ENCODE measurements around the gene TMSB10.
"Not testable (repeated sequence)": the region's sequence is repeated elsewhere in the genome, so short reads cannot be mapped to it uniquely, and the experiment has no call there.

The TMSB10 gene

GRCh38 chr2:84901593-84902120 is 3.8 kb upstream of the TMSB10 start:
- DNase-seq (ENCODE audit: low read depth in 1 of 2, low spot score in 1 of 2): no peak

- DNase-seq (ENCODE audit: low read depth in 1 of 2, low spot score in 1 of 2): no peak
These were observed 2.9 kb upstream of the TMSB10 start for GRCh38 chr2:84902526-84902925.

GRCh38 chr2:84904151-84904550 is 1.3 kb upstream of the TMSB10 start:
- DNase-seq (ENCODE audit: low read depth in 1 of 2, low spot score in 1 of 2): no peak

GRCh38 chr2:84904717-84905174 is 710 bp upstream of the TMSB10 start:
- DNase-seq (ENCODE audit: low read depth in 1 of 2, low spot score in 1 of 2): no peak

DNA sequence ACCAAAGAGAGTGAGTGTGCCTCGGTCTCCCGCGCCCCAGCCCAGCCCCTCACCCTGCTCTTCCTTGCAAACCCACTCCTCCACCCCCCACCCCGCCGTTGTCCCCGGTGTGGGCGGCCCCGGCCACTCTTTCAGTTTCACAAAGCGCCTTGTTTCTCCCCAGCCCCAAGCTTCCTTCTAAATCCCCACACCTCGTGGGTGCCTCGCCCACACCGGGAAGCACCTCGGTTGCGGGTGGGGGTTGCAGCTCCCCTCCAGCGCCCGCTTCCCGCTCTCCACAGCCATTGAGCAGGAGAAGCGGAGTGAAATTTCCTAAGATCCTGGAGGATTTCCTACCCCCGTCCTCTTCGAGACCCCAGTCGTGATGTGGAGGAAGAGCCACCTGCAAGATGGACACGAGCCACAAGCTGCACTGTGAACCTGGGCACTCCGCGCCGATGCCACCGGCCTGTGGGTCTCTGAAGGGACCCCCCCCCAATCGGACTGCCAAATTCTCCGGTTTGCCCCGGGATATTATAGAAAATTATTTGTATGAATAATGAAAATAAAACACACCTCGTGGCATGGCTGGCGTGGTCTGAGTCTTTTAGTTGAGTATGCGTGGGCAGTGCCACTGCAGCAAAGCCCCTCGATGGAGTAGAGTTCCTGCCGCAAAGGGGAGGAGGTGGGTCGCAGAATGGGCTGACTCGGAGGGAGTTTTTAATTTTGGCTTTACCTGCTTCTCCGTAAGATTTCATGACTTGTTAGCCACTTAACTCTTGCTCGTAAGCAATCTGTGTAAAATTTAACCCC is 848 bp downstream of the TMSB10 start:
- peak in 1 of 2 donors; percentile 58 for DNase-seq (ENCODE audit: low read depth in 1 of 2, low spot score in 1 of 2)

DNA sequence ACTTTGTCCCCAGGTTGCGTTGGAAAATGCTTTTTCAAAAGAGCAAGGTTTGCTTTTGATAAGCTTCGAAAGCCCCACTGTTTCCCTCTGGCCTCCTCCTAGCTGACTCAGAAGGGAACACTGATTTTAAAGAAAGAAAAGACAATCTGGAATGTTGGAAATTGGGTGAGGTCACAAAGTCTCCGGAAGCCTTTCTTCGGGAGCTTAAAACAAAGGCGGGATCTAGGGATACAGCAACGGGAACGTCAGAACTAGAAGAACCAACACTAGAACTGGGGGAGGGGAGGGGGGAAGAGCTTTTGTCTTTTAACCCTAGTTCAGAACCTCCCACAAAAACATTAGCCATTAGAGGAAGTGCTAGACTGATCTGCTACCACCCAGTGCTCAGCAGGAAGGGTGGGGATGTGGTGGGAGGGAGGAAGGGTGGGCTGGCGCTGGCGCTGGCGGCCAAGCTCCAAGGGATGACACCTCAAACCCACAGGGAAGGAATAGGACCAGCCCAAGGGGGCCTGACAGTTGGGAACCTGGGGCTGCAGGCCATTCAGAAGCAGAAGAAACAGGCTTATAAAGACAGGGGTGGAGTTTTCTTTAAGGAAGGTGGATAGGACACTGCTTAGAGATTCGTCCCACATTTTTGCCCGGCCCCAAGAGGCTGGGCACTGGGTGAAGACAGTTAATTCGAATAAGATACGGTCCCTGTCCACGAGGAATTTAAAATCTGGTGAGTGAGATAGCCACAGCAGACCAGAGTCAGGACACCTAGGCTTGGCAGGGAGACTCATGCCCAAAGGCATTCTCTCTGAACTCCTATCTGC is 1.7 kb downstream of the TMSB10 start:
- peak in 1 of 2 donors; percentile 32 for DNase-seq (ENCODE audit: low read depth in 1 of 2, low spot score in 1 of 2)

GRCh38 chr2:84908948-84909713 is 3.7 kb downstream of the TMSB10 start:
- DNase-seq (ENCODE audit: low read depth in 1 of 2, low spot score in 1 of 2): no peak

GRCh38 chr2:84911135-84911678 is 5.8 kb downstream of the TMSB10 start:
- DNase-seq (ENCODE audit: low read depth in 1 of 2, low spot score in 1 of 2): no peak

- no peak for DNase-seq (ENCODE audit: low read depth in 1 of 2, low spot score in 1 of 2)
These were observed 7.5 kb downstream of the TMSB10 start for GRCh38 chr2:84912984-84913383.

DNA sequence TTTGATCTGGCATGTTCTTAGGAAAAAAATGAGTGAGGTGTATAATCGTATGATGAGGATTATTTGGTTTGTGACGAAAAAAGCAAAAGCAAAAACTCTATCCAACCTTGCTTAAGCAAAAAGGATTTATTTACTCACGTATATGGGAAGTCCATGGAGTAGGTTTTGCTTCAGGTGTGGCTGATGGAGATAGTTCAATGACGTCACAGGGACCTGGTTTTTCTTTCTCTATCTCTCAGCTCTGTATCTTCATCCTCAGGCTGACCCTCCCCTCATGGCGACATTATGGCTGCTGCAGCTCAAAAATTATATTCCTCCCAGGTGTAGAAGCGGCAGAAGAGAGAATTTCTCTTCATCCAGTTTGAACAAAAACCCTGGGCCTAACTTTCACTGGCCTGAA is 8.9 kb downstream of the TMSB10 start:
- DNase-seq (ENCODE audit: low read depth in 1 of 2, low spot score in 1 of 2): no peak

DNA sequence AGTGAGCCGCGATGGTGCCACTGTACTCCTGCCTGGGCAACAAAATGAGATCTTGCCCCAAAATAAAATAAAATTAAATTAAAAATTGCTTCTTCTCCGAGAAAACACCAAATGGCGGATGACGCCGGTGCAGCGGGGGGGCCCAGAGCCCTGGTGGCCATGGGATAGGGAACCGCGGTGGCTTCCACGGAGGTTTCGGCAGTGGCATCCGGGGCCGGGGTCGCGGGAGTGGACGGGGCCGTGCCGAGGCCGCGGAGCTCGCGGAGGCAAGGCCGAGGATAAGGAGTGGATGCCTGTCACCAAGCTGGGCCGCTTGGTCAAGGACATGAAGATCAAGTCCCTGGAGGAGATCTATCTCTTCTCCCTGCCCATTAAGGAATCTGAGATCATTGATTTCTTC is 10.2 kb downstream of the TMSB10 start:
- DNase-seq (ENCODE audit: low read depth in 1 of 2, low spot score in 1 of 2): not testable (repeated sequence)

GRCh38 chr2:84917821-84918220 is 12.4 kb downstream of the TMSB10 start:
- DNase-seq (ENCODE audit: low read depth in 1 of 2, low spot score in 1 of 2): not testable (repeated sequence)

GRCh38 chr2:84918430-84918829 is 13.0 kb downstream of the TMSB10 start:
- no peak for DNase-seq (ENCODE audit: low read depth in 1 of 2, low spot score in 1 of 2)

DNA sequence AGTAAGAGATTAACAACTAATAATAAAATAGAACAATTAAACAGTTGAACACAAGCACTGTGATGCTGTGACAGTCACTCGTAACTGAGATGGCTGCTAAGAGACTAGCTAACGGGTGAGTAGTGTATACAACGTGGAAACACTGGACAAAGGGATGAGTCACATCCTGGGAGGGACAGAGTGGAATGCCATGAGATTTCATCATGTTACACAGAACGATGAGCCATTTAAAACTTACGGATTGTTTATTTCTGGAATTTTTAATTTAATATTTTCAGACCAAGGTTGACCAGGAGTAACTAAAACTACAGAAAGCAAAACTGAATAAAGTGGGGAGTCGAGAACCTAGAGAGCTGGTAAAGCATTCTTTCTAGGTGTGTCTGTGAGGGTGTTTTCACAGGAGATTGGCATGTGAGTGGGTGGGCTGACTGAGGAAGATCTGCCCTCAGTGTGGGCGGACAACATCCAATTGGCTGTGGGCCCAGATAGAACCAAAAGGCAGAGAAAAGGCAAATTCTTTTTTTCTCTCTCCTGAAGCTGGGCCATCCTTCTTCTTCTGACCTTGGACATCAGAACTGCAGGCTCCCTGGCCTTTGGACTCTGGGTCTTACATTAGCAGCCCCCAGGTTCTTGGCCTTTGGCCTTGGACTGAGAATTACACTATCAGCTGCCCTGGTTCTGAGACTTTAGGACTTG is 14.6 kb downstream of the TMSB10 start:
- no peak for DNase-seq (ENCODE audit: low read depth in 1 of 2, low spot score in 1 of 2)

DNA sequence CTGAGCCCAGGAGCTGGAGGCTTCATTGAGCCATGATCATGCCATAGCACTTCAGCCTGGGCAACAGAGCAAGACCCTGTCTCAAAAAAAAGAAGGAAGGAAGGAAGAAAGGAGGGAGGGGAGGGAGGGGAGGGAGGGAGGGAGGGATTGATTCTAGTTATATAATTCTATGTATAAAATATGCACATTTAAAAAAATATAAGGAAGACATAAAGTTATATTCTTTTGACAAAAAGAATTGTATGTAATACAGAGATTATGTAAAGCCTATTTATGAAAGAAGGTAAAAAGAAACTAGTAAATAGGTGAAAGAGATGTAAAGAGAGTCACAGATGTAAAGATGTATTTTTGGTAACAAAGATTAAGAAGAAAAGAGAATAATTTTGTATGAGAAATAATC is 17.6 kb downstream of the TMSB10 start:
- no peak for DNase-seq (ENCODE audit: low read depth in 1 of 2, low spot score in 1 of 2)

DNA sequence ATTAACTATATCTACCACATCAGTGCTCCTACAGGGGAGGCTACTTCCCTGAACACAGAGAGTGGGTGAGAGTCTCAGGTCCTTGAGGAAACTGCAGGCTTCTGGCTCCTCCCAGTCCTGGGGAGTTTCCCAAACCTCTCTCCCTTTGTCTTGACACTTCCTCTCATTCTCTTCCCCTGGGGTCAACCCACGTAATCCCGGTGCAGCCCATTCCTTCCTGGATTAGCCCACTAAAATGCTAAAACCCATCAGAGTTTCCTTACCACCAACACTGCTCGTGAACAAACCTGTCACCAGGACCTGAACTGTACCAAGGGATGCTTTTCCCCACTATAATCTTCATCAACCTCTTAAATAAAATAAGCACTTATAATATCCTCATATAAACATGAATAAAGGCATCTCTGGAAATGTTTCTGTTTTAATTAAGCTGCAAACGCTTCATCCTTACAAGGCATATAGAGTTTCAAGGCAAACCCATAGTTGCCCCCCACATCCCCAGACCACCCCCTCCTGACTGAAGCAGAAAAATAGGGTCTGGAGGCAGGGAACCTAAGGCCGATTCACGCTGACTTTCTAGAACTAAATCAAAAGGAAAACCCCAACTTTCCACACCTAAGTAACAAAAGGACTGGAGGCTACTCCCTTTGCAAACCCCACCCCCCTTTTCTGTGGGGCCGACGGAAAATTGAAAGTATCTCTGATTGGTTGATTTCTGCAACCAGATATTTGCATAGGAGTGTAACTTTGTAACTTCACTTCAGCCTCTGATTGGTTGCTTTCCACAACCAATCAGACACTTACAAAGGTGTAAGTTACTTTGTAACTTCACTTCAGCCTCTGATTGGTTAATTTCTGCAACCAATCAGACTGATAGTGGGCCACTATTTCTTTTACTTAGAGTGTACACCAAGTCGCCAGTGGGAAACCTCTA is 19.0 kb downstream of the TMSB10 start:
- DNase-seq (ENCODE audit: low read depth in 1 of 2, low spot score in 1 of 2): no peak

DNA sequence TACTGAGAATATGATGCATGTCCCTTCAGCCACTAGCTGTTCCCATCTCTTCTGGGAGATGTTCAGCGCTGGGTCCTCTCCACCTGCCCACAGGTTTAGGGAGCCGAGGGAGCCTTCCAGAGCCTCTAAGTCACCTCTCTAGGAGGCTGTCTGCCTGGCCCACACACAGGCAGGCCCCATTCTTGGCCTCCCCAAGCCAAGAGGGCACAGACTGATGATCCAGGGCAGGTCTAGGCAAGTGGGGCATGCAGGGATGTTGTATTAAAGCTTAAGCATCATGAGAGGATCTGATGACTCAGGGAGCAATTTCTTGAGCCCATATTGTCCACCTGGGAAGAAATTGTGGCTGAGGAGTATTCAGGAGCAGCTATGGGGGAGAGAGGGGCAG is 19.9 kb downstream of the TMSB10 start:
- no peak for DNase-seq (ENCODE audit: low read depth in 1 of 2, low spot score in 1 of 2)

DNA sequence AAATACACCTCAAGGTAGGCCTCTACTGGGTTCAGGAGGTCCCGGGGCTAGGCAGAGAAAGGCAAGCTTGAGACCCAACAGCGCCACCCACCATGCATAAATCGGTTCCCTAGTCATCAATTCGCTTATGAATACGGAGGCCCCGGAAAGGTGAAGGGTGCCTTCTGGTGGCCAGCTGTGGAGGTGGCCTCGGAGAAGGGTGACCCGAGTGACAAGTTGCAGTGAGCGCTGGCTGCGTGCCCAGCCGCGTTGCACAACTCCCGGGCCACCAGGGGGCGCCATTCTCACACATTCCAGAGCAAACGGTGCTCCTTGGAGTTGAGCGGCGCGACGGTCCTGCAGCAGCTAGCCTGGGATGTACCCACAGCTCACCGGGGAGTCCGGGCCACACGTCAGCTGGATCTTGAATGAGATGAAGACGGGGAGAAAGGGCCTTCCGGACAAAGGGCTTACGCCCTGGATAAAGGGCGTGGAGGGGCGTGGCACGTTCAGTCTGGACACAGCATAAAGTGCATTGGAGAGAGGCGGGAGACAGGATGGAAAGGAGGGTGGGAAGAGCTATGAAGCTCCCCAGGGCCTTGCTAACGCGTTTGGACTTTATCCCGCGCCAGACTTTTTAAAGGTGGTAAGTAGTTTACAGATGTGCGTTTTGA is 20.4 kb downstream of the TMSB10 start:
- peak; percentile 97 to 99 for DNase-seq (ENCODE audit: low read depth in 1 of 2, low spot score in 1 of 2)

- DNase-seq (ENCODE audit: low read depth in 1 of 2, low spot score in 1 of 2): no peak
These were observed 21.8 kb downstream of the TMSB10 start for GRCh38 chr2:84927275-84927627.

Measured in stimulated activated CD4-positive, alpha-beta T cell treated with anti-CD3 and anti-CD28 coated beads, Interleukin-15, amount 100 ng/mL, for 1 hour (primary cell).